ENCODE data around the gene IGFBP6.

IGFBP6 gene

DNA sequence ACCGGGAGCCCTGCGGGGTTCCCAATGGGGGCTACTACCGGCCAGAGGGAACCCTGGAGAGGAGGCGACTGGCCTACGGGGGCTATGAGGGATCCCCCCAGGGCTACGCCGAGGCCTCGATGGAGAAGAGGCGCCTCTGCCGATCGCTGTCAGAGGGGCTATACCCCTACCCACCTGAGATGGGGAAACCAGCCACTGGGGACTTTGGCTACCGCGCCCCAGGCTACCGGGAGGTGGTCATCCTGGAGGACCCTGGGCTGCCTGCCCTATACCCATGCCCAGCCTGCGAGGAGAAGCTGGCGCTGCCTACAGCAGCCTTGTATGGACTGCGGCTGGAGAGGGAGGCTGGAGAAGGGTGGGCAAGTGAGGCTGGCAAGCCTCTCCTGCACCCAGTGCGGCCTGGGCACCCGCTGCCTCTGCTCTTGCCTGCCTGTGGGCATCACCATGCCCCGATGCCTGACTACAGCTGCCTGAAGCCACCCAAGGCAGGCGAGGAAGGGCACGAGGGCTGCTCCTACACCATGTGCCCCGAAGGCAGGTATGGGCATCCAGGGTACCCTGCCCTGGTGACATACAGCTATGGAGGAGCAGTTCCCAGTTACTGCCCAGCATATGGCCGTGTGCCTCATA lies 37.9 kb upstream of the IGFBP6 start:
- DNase-seq, result no peak

DNA sequence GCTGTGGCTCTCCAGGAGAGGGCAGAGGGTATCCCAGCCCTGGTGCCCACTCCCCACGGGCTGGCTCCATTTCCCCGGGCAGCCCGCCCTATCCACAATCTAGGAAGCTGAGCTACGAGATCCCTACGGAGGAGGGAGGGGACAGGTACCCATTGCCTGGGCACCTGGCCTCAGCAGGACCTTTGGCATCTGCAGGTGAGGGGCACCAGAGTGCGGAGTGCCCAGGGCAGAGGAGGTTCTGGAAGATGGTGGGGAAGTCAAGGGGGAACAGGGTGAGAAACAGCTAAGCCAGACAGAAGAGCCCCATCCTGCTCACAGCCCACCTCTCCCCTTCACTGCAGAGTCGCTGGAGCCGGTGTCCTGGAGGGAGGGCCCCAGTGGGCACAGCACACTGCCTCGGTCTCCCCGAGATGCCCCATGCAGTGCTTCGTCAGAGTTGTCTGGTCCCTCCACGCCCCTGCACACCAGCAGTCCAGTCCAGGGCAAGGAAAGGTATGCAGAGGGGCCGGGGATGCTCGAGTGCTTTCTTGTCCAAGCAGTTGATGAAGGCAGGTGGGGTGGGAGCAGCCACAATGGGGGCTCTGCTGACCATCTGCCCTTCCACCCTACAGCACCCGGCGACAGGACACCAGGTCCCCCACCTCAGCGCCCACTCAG lies 37.3 kb upstream of the IGFBP6 start:
- DNase-seq, result no peak

DNA sequence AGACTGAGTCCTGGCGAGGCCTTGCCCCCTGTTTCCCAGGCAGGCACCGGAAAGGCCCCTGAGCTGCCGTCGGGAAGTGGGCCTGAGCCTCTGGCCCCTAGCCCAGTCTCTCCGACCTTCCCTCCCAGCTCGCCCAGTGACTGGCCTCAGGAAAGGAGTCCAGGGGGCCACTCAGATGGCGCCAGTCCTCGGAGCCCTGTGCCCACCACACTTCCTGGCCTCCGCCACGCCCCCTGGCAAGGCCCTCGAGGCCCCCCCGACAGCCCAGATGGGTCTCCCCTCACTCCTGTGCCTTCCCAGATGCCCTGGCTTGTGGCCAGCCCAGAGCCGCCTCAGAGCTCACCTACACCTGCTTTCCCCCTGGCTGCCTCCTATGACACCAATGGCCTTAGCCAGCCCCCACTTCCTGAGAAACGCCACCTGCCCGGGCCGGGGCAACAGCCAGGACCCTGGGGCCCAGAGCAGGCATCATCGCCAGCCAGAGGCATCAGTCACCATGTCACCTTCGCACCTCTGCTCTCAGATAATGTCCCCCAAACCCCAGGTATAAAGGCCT lies 36.7 kb upstream of the IGFBP6 start:
- no peak for DNase-seq

DNA sequence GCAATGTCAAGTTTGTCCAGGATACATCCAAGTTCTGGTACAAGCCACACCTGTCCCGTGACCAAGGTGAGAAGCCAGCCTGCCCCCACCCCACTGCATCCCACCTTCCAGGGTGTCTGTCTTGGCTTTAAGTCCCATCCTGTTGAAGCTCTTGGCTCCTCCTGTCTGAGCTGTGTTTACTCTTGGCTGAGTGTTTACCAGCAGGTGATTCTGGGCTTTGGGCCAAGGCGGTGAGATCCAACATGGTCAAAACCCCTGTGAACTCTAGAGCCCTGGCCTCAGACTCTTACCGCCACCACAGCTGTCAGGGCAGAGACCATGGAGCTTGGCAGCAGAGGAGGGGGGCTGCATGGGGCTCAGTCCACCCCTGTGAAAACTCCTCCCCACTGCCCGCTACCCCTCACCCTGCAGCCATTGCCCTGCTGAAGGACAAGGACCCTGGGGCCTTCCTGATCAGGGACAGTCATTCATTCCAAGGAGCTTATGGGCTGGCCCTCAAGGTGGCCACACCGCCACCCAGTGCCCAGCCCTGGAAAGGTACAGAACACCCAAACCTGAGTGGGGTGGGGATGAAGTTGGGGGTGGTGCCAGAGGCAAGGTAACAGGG lies 36.0 kb upstream of the IGFBP6 start:
- DNase-seq, result no peak

DNA sequence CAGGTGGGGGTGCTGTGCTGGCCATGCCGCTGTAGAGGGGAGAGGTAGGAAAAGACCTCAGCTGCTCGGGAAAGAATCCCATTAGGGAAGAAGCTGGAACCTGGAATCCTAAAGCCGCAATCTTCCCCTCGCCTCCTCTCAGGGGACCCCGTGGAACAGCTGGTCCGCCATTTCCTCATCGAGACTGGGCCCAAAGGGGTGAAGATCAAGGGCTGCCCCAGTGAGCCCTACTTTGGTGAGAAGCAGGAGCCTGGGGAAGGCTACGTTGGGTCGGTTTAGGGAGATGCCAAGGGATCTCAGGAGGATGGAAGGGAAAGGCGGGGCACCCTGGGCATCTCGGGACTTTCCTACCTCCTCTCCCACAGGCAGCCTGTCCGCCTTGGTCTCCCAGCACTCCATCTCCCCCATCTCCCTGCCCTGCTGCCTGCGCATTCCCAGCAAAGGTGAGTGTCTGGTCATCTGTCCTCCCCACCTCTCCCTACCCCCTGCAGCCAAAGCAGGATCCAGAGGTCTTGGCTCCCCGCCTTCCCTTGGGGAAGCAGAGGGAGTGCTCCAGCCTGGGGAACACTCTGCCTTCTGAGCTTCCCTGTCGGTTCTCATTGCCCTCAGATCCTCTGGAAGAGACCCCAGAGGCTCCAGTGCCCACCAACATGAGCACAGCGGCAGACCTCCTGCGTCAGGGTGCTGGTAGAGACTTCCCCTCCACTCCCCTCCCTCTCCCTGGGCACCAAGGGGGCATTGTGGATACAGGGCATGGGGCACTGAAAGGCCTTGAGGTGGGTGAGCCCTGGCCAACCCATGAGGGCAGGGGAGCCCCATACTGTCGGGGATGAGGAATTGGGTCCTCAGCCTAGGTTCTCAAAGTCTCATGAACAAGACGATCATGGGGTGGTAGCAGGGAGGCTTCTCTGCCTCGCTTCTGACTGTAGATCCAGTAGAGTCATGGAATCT lies 35.2 kb upstream of the IGFBP6 start:
- no peak for DNase-seq

DNA sequence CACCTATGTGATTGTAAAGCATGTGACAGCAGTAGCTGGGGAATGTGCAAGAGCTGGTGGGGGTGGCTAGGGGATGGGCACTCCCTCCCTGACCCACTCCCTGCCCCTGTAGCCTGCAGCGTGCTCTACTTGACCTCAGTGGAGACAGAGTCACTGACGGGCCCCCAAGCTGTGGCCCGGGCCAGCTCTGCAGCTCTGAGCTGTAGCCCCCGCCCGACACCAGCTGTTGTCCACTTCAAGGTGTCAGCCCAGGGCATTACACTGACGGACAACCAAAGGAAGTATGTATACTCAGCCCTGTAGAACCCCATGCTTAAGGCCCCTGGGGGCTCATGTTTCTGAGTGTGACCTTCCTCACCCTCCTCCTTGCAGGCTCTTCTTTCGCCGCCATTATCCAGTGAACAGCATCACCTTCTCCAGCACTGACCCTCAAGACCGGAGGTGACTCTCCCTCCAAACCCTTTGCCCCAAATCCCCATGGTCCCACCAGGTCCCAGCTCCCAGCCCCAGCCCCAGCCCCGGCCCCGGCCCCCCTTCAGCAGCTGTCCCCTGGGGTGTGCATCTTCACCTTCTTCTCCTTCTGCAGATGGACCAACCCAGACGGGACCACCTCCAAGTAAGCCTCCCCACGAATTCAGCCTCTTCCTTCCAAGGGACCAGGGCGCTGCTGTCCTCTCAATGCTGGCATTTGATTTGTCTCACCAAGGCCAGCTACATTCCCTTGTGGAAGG lies 34.3 kb upstream of the IGFBP6 start:
- DNase-seq, result no peak

DNA sequence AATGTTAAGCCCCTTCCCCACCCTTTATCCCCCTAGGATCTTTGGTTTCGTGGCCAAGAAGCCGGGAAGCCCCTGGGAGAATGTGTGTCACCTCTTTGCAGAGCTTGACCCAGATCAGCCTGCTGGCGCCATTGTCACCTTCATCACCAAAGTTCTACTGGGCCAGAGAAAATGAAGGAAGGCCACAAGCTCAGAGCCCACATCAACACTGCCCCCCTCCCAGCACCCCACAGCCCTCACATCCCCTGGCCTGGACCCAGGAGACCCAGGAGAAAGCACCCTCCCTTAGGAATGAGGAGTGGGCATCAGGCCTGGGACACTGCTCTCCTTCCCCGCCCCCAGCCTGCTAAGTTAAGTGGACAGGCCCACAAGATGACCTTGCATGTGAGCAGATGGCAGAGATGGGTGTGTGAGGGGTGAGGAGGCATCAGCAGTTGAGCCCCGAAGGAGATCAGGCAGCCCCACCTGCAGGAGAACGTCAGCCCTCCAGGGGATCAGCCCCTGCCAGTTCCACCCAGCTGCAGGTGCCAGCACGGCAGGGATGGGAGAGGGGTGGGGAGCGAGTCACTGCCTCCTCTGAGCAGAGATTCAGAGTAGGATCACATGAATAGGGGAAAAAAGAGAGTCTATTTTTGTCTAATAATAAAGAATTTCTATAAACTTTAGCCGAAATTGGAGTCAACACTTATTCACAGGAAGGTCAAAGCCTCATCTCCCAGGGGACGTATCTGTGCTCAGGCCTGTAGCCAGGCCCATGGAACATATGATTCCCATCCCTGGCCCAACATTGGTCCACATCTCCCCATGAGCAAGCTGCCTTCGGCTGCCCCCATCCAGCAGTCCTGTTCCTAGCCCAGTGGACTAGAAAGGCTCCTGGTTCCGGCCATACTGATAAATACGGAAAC lies 33.5 kb upstream of the IGFBP6 start:
- DNase-seq, result no peak

DNA sequence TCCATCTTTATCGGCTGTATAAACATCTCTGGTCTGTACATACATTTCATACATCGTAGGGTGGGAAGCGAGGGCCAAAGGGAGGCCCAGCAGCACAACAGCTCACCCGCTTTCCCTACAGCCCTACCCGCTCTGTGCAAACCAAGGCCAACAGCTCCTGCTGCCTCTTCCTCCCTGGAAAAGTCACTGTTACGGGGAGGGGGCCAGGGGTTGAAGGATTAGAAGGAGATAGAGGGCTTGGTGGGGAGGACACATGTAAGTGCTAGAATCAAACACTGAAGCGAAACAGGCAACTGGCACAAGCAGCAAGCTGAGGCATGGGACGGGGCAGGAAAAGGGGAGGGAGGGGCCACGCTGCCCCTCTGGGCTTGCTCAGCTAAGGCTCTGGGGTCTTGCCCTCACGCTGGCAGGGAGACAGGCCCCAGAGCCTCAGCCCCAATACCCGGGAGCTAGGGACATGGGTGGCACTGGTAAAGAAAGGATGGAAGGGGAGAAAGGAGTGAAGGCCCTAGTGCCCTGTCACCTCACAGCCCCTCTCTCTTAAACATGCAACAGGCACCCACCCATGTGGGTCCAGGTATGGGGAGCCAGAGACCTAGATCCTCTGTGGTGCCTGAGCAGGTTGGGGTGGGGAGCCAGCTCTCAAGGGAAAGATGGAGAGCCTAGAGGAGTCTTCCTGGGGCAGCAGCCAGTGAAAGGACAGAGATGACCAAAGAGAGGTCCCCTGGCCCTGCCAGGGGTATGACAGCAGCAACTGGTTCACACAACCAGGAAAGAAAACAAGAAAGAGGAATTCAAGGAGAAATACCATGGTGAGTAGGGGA lies 32.6 kb upstream of the IGFBP6 start:
- DNase-seq, result no peak

DNA sequence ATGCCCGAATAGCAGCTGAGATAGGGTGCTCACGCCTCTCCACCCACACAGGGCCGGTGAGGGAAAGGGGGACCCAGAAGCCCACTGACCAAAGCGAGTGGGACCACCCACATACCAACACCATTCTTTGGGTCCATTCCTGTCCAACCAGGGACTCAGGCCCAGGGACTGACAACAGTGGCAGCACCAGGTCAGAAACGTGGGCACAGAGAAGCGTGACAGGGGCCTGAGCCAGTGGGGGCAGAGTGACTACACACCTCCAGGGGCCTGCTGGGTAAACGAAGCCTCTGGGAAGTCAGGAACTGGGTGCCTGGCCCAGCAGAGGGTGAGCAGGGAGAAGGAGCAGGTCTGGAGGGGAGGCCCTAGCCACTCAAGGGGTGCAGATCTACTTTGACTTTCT lies 32.0 kb upstream of the IGFBP6 start:
- no peak for DNase-seq

DNA sequence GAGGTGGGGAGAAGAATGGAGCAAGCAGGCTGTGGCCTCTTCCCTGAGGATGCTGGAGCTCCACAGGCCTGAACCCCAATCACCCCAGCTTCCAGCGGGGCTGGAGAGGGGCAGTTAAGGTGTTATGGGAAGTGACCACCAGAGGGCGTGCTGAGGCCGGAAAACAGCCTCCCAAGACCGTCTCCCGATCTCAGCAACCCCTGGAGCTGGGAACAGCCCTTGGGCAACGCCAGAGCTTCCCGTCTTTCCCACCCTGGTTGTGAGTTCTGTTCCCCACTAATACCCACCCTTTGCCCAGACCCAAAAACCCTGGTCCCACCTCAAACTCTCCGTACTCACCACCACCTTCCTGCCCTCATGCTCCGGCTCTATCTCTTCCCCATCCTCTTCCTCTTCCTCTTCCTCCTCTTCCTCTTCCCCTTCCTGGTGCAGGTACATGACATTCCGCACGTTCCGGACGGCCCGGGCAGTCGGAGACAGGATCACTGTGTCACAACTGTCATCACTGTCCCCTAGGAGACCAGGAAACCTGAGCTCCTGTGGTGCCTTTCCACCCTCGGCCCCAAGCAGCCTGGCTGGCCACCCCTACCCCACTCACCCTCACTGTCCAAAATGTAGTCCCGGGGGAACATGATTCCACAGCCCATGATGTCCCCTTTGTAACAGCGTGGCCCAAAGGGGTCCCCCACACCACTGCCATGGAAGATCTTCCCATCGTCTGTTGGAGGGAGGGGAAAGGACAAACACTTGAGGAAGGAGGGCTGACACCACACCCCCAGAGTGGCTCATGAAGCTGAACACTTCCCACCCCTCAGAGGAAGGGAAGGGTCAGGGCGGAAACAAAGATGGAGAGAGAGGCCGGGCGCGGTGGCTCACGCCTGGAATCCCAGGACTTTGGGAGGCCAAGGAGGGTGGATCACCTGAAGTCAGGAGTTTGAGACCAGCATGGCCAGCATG lies 31.2 kb upstream of the IGFBP6 start:
- DNase-seq, result peak; percentile 84

DNA sequence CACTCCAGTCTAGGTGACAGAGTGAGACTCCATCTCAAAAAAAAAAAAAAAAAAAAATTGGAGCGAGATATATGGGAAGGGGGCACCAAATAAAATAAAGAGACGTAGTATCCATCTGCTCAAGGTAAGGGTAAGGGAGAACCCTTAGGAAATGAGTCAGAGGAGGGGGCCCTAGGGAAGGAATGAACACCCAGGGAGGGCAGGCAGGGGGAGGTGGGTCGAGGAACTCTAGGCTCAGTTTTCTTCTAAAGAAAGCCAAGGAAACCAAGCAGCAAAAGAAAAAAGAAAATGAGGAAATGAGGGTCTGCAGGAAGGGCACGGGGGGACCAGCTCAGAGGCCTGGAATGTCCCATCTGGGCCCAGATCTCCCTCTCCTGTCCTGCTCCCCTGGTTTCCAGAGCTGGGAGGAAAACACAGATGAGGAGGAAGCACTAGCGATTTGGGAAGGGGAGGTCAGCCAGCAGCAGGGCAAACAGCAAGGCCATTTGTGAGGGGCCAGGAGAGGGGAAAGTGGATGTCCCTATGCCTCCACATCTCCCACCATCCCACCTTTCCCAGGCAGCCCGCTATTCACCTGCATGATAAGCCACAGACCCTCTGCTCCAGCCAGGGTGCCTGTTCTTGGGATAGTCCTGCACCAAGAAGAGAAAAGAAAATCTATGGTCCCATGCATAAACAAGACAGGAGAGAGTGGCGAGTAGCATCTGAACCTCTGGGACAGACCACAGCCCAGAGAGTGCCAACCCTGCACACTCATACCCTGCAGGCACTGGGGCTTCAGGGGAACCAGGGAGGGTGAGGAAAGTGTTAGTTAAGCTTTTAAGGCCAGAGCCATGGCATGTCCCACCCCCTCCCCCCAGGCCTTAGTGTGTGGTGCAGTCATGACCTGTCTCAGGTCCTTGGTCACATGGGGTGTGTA lies 30.1 kb upstream of the IGFBP6 start:
- no peak for DNase-seq

DNA sequence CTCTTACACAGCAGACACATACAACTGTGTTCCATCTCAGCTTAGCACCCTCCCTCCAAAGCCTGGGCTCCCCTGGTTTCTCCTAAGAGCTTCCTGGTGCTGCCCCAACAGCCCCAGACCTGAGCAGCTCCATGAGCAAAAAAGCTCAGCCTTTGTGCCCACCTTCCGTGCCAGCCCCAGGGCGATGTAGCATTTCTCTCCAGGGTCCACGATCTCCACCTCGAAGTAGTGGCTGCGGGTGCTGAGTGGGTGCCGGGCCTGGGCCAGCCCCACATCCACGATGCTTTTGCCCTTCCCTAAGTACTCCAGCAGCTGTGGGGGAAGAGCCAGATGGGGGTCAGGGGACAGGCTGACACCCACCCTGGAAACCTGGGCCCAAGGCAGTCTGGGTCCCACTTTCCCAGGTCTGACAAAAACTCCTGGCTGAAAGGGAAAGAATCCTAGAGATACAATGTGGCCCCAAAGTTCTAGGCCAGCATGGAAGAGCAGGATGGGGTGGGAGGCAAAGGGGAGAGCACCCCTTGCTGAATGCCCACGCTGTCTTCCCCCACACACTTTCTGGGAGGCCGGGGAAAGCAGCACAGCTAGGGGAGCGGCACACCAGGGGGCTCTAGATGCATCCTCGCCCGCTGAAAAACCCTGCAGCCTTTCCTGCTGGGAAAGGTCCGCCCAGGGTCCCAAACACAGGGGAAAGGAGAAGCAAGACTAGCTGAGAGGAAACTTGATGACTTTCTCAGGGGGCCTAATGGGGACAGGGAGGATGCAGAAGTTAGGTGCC lies 29.3 kb upstream of the IGFBP6 start:
- no peak for DNase-seq

DNA sequence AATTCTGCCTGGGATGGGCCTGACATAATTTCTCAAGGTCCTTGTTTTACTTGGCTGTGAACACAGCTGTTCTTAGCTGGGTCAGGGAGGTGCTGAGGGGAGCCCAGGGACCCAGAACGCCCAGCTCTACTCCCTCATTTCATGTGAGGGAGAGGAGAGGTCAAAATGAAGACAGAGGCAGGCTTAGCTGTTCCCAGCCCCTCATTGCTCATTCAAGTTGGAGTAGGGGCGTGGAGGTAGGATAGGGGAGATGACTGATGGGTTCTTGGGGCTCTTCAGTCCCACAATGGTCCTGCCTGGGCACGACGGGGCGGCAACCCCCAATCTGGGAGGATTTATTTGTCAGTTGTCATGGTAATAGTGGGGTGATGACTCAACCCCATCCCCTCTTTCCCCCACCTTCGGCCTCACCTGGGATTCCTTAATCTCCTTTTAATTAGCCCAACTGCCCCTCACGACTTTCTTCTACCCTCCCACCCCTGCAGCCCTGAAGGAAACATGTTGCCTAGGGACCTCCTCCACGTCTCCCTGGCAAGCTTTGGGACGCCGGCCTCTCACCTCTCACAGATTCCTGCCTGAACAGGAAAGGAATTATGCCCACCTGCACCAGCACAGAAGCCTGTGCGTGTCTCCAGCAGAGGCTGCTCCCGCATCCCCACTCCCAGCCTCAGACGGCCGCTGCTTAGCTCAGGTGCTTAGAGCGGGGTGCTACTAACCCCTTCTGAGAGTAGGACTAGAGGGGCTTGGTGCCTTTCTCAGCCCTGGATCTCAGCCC lies 28.5 kb upstream of the IGFBP6 start:
- DNase-seq, result no peak

DNA sequence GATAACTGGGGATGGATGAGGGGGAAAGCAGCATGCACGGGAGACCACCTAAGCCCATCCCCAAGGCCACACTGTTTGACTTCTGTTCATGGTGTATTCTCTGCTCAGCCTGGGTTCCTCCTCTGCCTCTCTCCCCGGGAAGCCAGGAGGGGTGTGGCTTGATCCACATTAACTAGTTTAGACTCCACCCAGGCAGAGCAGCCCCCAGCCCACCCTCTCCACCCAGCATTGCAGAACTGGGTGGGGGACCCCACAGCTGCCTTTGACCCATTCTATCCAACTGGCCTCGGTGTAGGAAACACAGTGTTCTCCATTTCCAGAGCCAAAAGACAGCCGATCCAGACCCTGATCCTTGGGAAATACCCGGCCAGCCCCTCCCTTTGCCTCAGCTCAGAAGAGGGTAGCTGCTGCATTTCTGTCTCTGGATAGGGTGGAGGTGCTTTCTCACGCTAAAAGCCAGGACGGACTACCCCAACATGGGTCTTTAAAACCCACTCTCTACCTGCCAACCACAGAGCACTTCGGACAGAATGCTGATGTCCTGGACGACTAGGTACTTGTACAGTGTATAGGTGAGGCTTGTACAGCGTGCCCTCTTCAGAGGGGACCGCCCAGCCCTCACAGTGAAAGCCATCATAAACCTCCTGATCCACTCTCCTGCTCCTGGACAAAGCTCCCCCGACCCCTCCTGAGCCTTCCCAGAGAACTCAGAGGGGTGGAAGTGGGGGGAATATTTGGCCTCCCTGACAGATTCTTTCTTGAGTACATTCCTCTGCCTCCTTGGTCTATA lies 27.7 kb upstream of the IGFBP6 start:
- no peak for DNase-seq

DNA sequence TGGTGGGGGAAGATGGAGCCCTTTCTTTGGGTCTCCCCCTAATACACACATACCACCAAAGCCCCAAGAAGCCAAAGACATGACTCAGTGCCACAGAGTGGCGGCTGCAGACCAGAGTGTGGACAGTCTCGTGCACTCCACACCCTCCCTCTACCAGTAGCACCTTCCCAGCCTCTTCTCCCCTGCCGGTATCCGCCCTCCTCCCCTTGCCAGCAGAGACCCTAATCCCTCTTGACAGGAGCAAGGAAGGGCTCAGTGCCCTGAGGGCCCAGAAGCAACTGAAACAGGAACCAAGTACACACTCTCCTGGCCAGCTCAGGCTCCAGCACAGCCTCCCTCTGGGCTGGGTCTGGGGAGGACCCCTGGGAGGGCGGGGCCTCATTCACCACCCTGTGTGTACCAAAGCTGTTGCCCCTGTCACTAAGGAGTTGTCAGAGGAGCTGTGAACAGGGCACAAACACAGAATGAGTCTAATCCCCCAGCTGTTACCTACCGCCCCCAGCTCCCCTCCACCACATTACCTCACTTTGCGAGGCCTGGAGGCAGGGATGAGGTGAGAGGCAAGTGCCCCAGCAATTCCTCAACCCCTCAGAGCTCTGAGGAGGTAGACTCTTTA lies 26.5 kb upstream of the IGFBP6 start:
- DNase-seq, result no peak
